DND-41 (cell line): ENCODE measurements around the gene SERPINC1.
A peak's percentile ranks its signal among the peaks of the same experiment; 100 is the strongest.

Source experiments
- ATAC-seq: fragments of 200-7000 bp; cut with Tn5 transposase; 3 replicates; pipeline ENCODE4 v1.9.1; 2021; ENCODE audit warnings: low read depth; ENCODE audit not compliant: insufficient read depth
- DNase-seq: peaks from one replicate; pipeline ENCODE4 v3.0.0-alpha.2; 2020
- H2AFZ ChIP-seq: 2 replicates; pipeline ENCODE4 v1.6.0; 2012; ENCODE audit warnings: low read depth, low read length
- H3K27ac ChIP-seq: 2 replicates; pipeline ENCODE4 v1.5.1; 2012; ENCODE audit warnings: low read length, inconsistent platforms
- H3K27me3 ChIP-seq: fragments of 200-600 bp; sonication (generic); 2 replicates; pipeline ENCODE4 v1.6.0; 2012; ENCODE audit warnings: low read length, mild to moderate bottlenecking, inconsistent platforms; ENCODE audit not compliant: insufficient read depth, poor library complexity
- H3K36me3 ChIP-seq: 2 replicates; pipeline ENCODE4 v1.5.1; 2012; ENCODE audit warnings: low read length, inconsistent platforms; ENCODE audit not compliant: insufficient read depth
- H3K4me1 ChIP-seq: 2 replicates; pipeline ENCODE4 v1.5.1; 2012; ENCODE audit warnings: mild to moderate bottlenecking, low read length; ENCODE audit not compliant: insufficient read depth
- H3K4me2 ChIP-seq: 2 replicates; pipeline ENCODE4 v1.6.0; 2012; ENCODE audit warnings: mild to moderate bottlenecking, moderate library complexity, low read length, inconsistent platforms; ENCODE audit not compliant: insufficient read depth
- H3K4me3 ChIP-seq, 2 experiments: fragments of 200-600 bp in 1 of 2; shearing (Covaris generic) in 1 of 2; 2 replicates each; pipeline ENCODE4 v1.5.1; 2012 to 2016; ENCODE audit warnings: inconsistent platforms in 2 of 2, low read length in 2 of 2, mild to moderate bottlenecking in 2 of 2, low read depth in 1 of 2, moderate library complexity in 1 of 2
- H3K79me2 ChIP-seq: 2 replicates; pipeline ENCODE4 v1.6.0; 2012; ENCODE audit warnings: low read length, inconsistent platforms; ENCODE audit not compliant: insufficient read depth
- H3K9ac ChIP-seq: 2 replicates; pipeline ENCODE4 v1.6.0; 2012; ENCODE audit warnings: low read depth, mild to moderate bottlenecking, inconsistent platforms, low read length, moderate library complexity
- H3K9me3 ChIP-seq: 2 replicates; pipeline ENCODE4 v1.5.1; 2012; ENCODE audit warnings: low read length, moderate library complexity, mild to moderate bottlenecking, inconsistent platforms; ENCODE audit not compliant: insufficient read depth, severe bottlenecking
- H4K20me1 ChIP-seq: 2 replicates; pipeline ENCODE4 v1.6.0; 2012; ENCODE audit warnings: low read length; ENCODE audit not compliant: insufficient read depth
- CTCF ChIP-seq: IDR thresholded peaks from 2 replicates; pipeline ENCODE4 v1.5.1; 2012; ENCODE audit warnings: borderline replicate concordance, low read length, moderate library complexity, mild to moderate bottlenecking; ENCODE audit not compliant: poor library complexity, severe bottlenecking; ENCODE audit errors: extremely low read depth
- EZH2 ChIP-seq: IDR thresholded peaks from 3 replicates; pipeline ENCODE4 v1.6.1; 2012; ENCODE audit warnings: borderline replicate concordance, low read depth, mild to moderate bottlenecking, moderate library complexity, low read length, inconsistent platforms; ENCODE audit not compliant: severe bottlenecking

The SERPINC1 gene

DNA sequence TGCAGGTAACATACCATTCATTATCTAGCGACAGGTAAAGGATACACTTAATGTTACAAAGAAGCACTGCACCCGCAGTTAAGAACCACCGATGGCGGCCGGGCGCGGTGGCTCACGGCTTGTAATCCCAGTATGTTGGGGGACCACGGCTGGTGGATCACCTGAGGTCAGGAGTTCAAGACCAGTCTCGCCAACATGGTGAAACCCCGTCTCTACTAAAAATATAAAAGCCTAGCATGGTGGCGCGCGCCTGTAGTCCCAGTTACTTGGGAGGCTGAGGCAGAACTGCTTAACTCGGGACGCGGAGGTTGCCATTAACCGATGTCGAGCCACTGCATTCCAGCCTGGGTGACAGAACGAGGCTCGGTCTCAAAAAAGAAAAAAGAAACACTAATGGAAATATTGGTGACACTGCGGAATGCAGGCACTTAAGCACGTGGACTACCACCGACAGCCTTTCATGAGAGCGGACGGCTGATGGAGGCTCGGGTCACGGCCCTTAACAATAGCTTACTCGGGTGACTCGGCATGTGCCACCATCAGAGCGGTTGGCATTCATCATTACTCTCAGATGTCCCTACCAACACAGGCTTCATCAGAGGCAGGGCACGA lies 49.9 kb downstream of the SERPINC1 start:
- Histone ChIP-seq H3K4me1 (peaks cover 60% of the 10 kb centered on the region), H3K9ac (peak overlapping the region; percentile 61), H3K27me3 (no peaks in the 10 kb centered on the region), H3K79me2 (peaks cover 36% of the 10 kb centered on the region), H3K4me2 (peak overlapping the region; percentile 69), H3K36me3 (peaks cover 68% of the 10 kb centered on the region), H3K9me3 (no peaks in the 10 kb centered on the region), H4K20me1 (peaks cover 27% of the 10 kb centered on the region; the same call in 1 of the 2 replicates), H3K27ac (peak overlapping the region; percentile 88), H3K4me3 (peak overlapping the region; percentile 67 to 73; a peak in 3 of 4 replicates), H2AFZ (peak overlapping the region; percentile 74)
- TF ChIP-seq EZH2 (no peak), CTCF (no peak)
- ATAC-seq, result no peak
- no peak for DNase-seq

DNA sequence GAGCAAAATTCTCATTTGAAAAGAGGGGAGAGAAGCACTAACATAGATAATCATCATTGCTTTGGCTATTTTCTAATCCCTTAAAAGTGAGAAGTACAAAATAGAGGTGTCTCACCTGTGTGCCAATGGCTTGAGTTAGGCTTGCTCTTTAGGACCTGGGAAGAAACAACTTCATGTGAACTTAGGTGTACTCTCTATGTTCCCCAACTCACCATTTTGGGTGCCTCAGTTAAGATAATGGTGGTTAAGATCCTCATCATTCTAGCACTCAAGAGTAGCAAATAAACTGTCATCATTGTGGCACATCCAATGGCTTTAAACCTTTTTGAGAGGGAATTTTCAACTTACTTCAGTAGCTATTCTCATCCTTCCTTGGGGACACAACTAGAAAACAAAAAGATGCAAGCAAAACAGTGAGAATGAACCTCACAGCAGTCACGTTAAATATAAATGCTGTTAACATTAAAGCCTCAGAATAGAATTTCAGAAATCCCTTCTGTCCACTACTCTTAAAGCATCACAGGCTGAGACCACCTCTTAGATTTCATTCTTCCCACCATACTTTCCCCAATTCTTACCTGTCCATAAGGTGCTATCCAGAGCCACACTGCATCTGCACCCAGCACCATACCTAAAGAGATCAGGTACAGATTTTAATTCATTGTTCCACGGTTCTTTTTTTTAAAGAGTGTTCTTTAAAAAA lies 50.6 kb downstream of the SERPINC1 start:
- Histone ChIP-seq H3K36me3 (peaks cover 73% of the 10 kb centered on the region), H3K27ac (peak overlapping the region; percentile 88), H3K9ac (peak overlapping the region; percentile 61), H3K27me3 (no peaks in the 10 kb centered on the region), H3K9me3 (no peaks in the 10 kb centered on the region), H3K4me2 (peak overlapping the region; percentile 69), H3K4me1 (peaks cover 57% of the 10 kb centered on the region), H3K4me3 (peak overlapping the region; percentile 67 to 73; a peak in 3 of 4 replicates), H2AFZ (no peak overlapping the region), H3K79me2 (peaks cover 36% of the 10 kb centered on the region), H4K20me1 (peaks cover 27% of the 10 kb centered on the region; the same call in 1 of the 2 replicates)
- ATAC-seq (no peak), DNase-seq (no peak)
- TF ChIP-seq CTCF, result no peak
- TF ChIP-seq EZH2, result no peak

- H3K36me3 ChIP-seq, result peaks cover 69% of the 10 kb centered on the region
- TF ChIP-seq CTCF, result no peak
- no peak for TF ChIP-seq EZH2
- peaks cover 47% of the 10 kb centered on the region for H3K4me1 ChIP-seq
- peak overlapping the region; percentile 88 for H3K27ac ChIP-seq
- peak overlapping the region; percentile 69 for H3K4me2 ChIP-seq
- H3K9ac ChIP-seq, result peak overlapping the region; percentile 61
- peaks cover 36% of the 10 kb centered on the region for H3K79me2 ChIP-seq
- H4K20me1 ChIP-seq, result peaks cover 27% of the 10 kb centered on the region; the same call in 1 of the 2 replicates
- DNase-seq, result no peak
- peak overlapping the region; percentile 67 to 73; a peak in 3 of 4 replicates for H3K4me3 ChIP-seq
- no peak overlapping the region for H2AFZ ChIP-seq
- no peak for ATAC-seq
- H3K27me3 ChIP-seq, result no peaks in the 10 kb centered on the region
- no peaks in the 10 kb centered on the region for H3K9me3 ChIP-seq
These were observed 51.5 kb downstream of the SERPINC1 start for GRCh38 chr1:173865468-173866164.
